ENCODE data around the gene CD4.
A peak's percentile ranks its signal among the peaks of the same experiment; 100 is the strongest.

CD4 gene

GRCh38 chr12:6770600-6770999 is 18.7 kb upstream of the CD4 start:
- no peak for DNase-seq
- Mint-ChIP-seq H3K4me1 (peaks cover 83% of the 10 kb centered on the region), H3K4me3 (peak overlapping the region; percentile 27 to 35), H3K9me3 (no peaks in the 10 kb centered on the region), H3K27me3 (peaks cover 41% of the 10 kb centered on the region), H3K27ac (peak overlapping the region in 1 of 2 donors; percentile 83)
- ATAC-seq = no peak

- Mint-ChIP-seq H3K27me3 (peaks cover 38% of the 10 kb centered on the region), H3K9me3 (no peaks in the 10 kb centered on the region), H3K4me3 (peak overlapping the region; percentile 87 to 92), H3K27ac (no peak overlapping the region), H3K4me1 (peaks cover 86% of the 10 kb centered on the region)
- DNase-seq (no peak), ATAC-seq (no peak)
Observed at GRCh38 chr12:6771091-6771495, 18.2 kb upstream of the CD4 start.

GRCh38 chr12:6771509-6772330 is 17.6 kb upstream of the CD4 start:
- ATAC-seq (no peak), DNase-seq (no peak)
- Mint-ChIP-seq H3K4me3 (peak overlapping the region; percentile 87 to 92), H3K27me3 (peaks cover 38% of the 10 kb centered on the region), H3K9me3 (no peaks in the 10 kb centered on the region), H3K4me1 (peaks cover 92% of the 10 kb centered on the region), H3K27ac (peak overlapping the region; percentile 35 to 90)

GRCh38 chr12:6772331-6772695 is 17.0 kb upstream of the CD4 start, which contains the start of gene LAG3:
LAG3 (plus strand) TSS chr12:6772520; CDS start chr12:6772853, 333 bp downstream.
- H3K4me1 Mint-ChIP-seq = peaks cover 93% of the 10 kb centered on the region

GRCh38 chr12:6772726-6773589 is 16.4 kb upstream of the CD4 start:
- peaks cover 93% of the 10 kb centered on the region for H3K4me1 Mint-ChIP-seq
- peak overlapping the region; percentile 87 to 92 for H3K4me3 Mint-ChIP-seq
- H3K27me3 Mint-ChIP-seq = peaks cover 38% of the 10 kb centered on the region
- DNase-seq = no peak
- no peaks in the 10 kb centered on the region for H3K9me3 Mint-ChIP-seq
- ATAC-seq = no peak
- H3K27ac Mint-ChIP-seq = peak overlapping the region; percentile 89 to 93

More at GRCh38 chr12:6772331-6772695, 17.0 kb upstream of the CD4 start, which contains the start of gene LAG3:
- peak in 1 of 2 donors; percentile 63 for DNase-seq
- peak within 1 kb of the TSS; percentile 89 to 93 for H3K27ac Mint-ChIP-seq
- peak within 1 kb of the TSS; percentile 87 to 92 for H3K4me3 Mint-ChIP-seq
- H3K9me3 Mint-ChIP-seq = no peaks in the 10 kb centered on the region
- peak; percentile 29 for ATAC-seq
- H3K27me3 Mint-ChIP-seq = peaks cover 38% of the 10 kb centered on the region

- Mint-ChIP-seq H3K27ac (peak overlapping the region; percentile 93 to 95), H3K4me1 (peaks cover 93% of the 10 kb centered on the region), H3K9me3 (no peaks in the 10 kb centered on the region), H3K4me3 (peak overlapping the region; percentile 87 to 92), H3K27me3 (peaks cover 33% of the 10 kb centered on the region)
- ATAC-seq (peak; percentile 31), DNase-seq (peak; percentile 54 to 80)
Observed at GRCh38 chr12:6773590-6774351, 15.6 kb upstream of the CD4 start.

- Mint-ChIP-seq H3K27ac (peak overlapping the region; percentile 80 to 95), H3K9me3 (no peaks in the 10 kb centered on the region), H3K4me3 (peak overlapping the region; percentile 87 to 92), H3K27me3 (peaks cover 25% of the 10 kb centered on the region), H3K4me1 (peaks cover 93% of the 10 kb centered on the region)
- ATAC-seq (peak; percentile 82), DNase-seq (peak in 1 of 2 donors; percentile 81)
Observed at GRCh38 chr12:6774499-6775062, 14.7 kb upstream of the CD4 start.

- peak overlapping the region; percentile 87 to 92 for H3K4me3 Mint-ChIP-seq
- DNase-seq (no peak), ATAC-seq (peak; percentile 3)
- H3K27ac Mint-ChIP-seq = peak overlapping the region in 1 of 2 donors; percentile 80
- peaks cover 16% of the 10 kb centered on the region for H3K27me3 Mint-ChIP-seq
- H3K4me1 Mint-ChIP-seq = peaks cover 93% of the 10 kb centered on the region
- H3K9me3 Mint-ChIP-seq = no peaks in the 10 kb centered on the region
Observed at GRCh38 chr12:6775185-6776174, 13.8 kb upstream of the CD4 start.

GRCh38 chr12:6777386-6777785 is 11.9 kb upstream of the CD4 start:
- Mint-ChIP-seq H3K27me3 (peaks cover 12% of the 10 kb centered on the region), H3K4me1 (peaks cover 86% of the 10 kb centered on the region), H3K9me3 (no peaks in the 10 kb centered on the region), H3K4me3 (peak overlapping the region; percentile 78 to 87), H3K27ac (no peak overlapping the region)
- ATAC-seq = no peak
- no peak for DNase-seq

- no peak for ATAC-seq
- peaks cover 88% of the 10 kb centered on the region for H3K4me1 Mint-ChIP-seq
- H3K27ac Mint-ChIP-seq = peak overlapping the region in 1 of 2 donors; percentile 44
- H3K4me3 Mint-ChIP-seq = peak overlapping the region; percentile 78 to 87
- DNase-seq = no peak
- H3K27me3 Mint-ChIP-seq = peaks cover 12% of the 10 kb centered on the region
- H3K9me3 Mint-ChIP-seq = no peaks in the 10 kb centered on the region
Observed at GRCh38 chr12:6778217-6778573, 11.1 kb upstream of the CD4 start.

GRCh38 chr12:6778574-6779550 is 10.5 kb upstream of the CD4 start:
- Mint-ChIP-seq H3K4me3 (peak overlapping the region; percentile 78 to 87), H3K9me3 (no peaks in the 10 kb centered on the region), H3K27ac (peak overlapping the region; percentile 57 to 87), H3K4me1 (peaks cover 92% of the 10 kb centered on the region), H3K27me3 (peaks cover 12% of the 10 kb centered on the region)
- ATAC-seq (peak; percentile 63), DNase-seq (peak; percentile 83 to 90)

GRCh38 chr12:6779708-6780432 is 9.5 kb upstream of the CD4 start:
- Mint-ChIP-seq H3K27ac (peak overlapping the region in 1 of 2 donors; percentile 83), H3K4me3 (peak overlapping the region; percentile 78 to 87), H3K4me1 (peaks cover 91% of the 10 kb centered on the region), H3K27me3 (peaks cover 12% of the 10 kb centered on the region), H3K9me3 (no peaks in the 10 kb centered on the region)
- ATAC-seq = peak; percentile 42
- no peak for DNase-seq
